Endothelial cell of umbilical vein (primary cell): Measurements from ENCODE around the gene RAB42. TPM values are rescaled to one million over a fixed set of nuclear protein-coding genes. Genes with fewer than 3 reads are reported as not detected.

Source experiments
- BruUV-seq: library from RNA; stranded (reverse); fragments of 400-500 nt; replicated peaks from 2 replicates; lab custom pipeline; 2021; lab: Mats Ljungman, UMichigan
- CTCF ChIA-PET: fragments of 300-600, 350-600 bp; sonication (Branson Sonifier 250); formaldehyde crosslinking; loops from one replicate; lab custom pipeline; 2021; ENCODE audit warnings: antibody characterized with exemption, inconsistent platforms; lab: Charles Lee
- POLR2A ChIA-PET: fragments of 300-600, 350-600 bp; sonication (Branson Sonifier 250); formaldehyde crosslinking; loops from one replicate; lab custom pipeline; 2021; ENCODE audit warnings: antibody characterized with exemption, inconsistent platforms; lab: Charles Lee
- DNase-seq: peaks from one replicate; pipeline ENCODE4 v3.0.0-alpha.2; 2011; ENCODE audit warnings: low read depth, low spot score
- FAIRE-seq: peaks from 2 replicates; lab custom pipeline; 2011; peaks lifted over from hg19 to GRCh38; lab: Jason Lieb, UNC
- H2AFZ ChIP-seq: 2 replicates; pipeline ENCODE4 v1.6.0; 2012; ENCODE audit warnings: low read depth, low read length, control low read depth, inconsistent platforms
- H3K27ac ChIP-seq: 2 replicates; pipeline ENCODE4 v1.5.1; 2011; ENCODE audit warnings: low read depth, mild to moderate bottlenecking, control low read depth, low read length, moderate library complexity; ENCODE audit not compliant: insufficient read depth
- H3K27me3 ChIP-seq, 2 experiments: 2 replicates each; pipeline versions ENCODE4 v1.6.0 to v1.6.1; 2011; ENCODE audit warnings: low read length in 2 of 2, mixed read lengths in 1 of 2; ENCODE audit not compliant: control insufficient read depth in 2 of 2, insufficient read depth in 2 of 2
- H3K36me3 ChIP-seq, 2 experiments: 2 replicates in 1 of 2; 3 replicates in 1 of 2; pipeline ENCODE4 v1.5.1; 2011; ENCODE audit warnings: low read length in 2 of 2, mild to moderate bottlenecking in 1 of 2, moderate library complexity in 1 of 2; ENCODE audit not compliant: control insufficient read depth in 2 of 2, insufficient read depth in 2 of 2; ENCODE audit errors: extremely low read depth in 1 of 2
- H3K4me1 ChIP-seq: 3 replicates; pipeline ENCODE4 v1.5.1; 2011; ENCODE audit warnings: mild to moderate bottlenecking, low read length; ENCODE audit not compliant: control insufficient read depth, insufficient read depth; ENCODE audit errors: extremely low read depth
- H3K4me2 ChIP-seq: 2 replicates; pipeline ENCODE4 v1.6.1; 2011; ENCODE audit warnings: low read length, control low read depth, mixed read lengths; ENCODE audit not compliant: insufficient read depth
- H3K4me3 ChIP-seq, 3 experiments: fragments of 200-600 bp in 1 of 3; sonication (generic), shearing (Covaris generic) in 1 of 3; replicated peaks in 1 of 3; 2 replicates each; pipeline ENCODE4 v1.5.1; 2011 to 2016; ENCODE audit warnings: control low read depth in 3 of 3, low read length in 3 of 3, mild to moderate bottlenecking in 2 of 3, inconsistent platforms in 1 of 3, low read depth in 1 of 3, moderate library complexity in 1 of 3; ENCODE audit not compliant: insufficient read depth in 1 of 3
- H3K79me2 ChIP-seq: 2 replicates; pipeline ENCODE4 v1.6.0; 2012; ENCODE audit warnings: low read length, inconsistent platforms; ENCODE audit not compliant: control insufficient read depth, insufficient read depth
- H3K9ac ChIP-seq: replicated peaks from 2 replicates; pipeline ENCODE3; 2011; ENCODE audit warnings: low read length, control low read depth; ENCODE audit not compliant: insufficient read depth; ENCODE audit errors: extremely low read depth
- H3K9me1 ChIP-seq: replicated peaks from 3 replicates; pipeline ENCODE4 v1.6.0; 2011; ENCODE audit warnings: mild to moderate bottlenecking, low read length; ENCODE audit not compliant: control insufficient read depth, insufficient read depth; ENCODE audit errors: extremely low read depth
- H3K9me3 ChIP-seq: replicated peaks from 2 replicates; pipeline ENCODE4 v1.5.1; 2012; ENCODE audit warnings: low read length, inconsistent platforms; ENCODE audit not compliant: control insufficient read depth, insufficient read depth
- H4K20me1 ChIP-seq: replicated peaks from 2 replicates; pipeline ENCODE3; 2011; ENCODE audit warnings: mild to moderate bottlenecking, low read length; ENCODE audit not compliant: control insufficient read depth, insufficient read depth; ENCODE audit errors: extremely low read depth
- CTCF ChIP-seq, 2 donors: IDR thresholded peaks; 1 replicate in 1 of 2; 2 replicates in 1 of 2; pipeline ENCODE4 v1.5.1; 2011; ENCODE audit warnings: low read length in 2 of 2, mild to moderate bottlenecking in 2 of 2, moderate library complexity in 2 of 2, control low read depth in 1 of 2, inconsistent platforms in 1 of 2, low read depth in 1 of 2; ENCODE audit not compliant: insufficient read depth in 1 of 2; ENCODE audit errors: extremely low read depth in 1 of 2
- EZH2 ChIP-seq: IDR thresholded peaks from 2 replicates; pipeline ENCODE4 v1.6.1; 2012; ENCODE audit warnings: borderline replicate concordance, low read depth, mild to moderate bottlenecking, moderate library complexity, low read length, inconsistent platforms; ENCODE audit not compliant: severe bottlenecking
- FOS ChIP-seq: IDR thresholded peaks from 2 replicates; pipeline ENCODE4 v1.6.1; 2011; ENCODE audit warnings: mild to moderate bottlenecking, low read length, moderate library complexity, borderline replicate concordance; ENCODE audit not compliant: insufficient read depth
- GATA2 ChIP-seq: IDR thresholded peaks from 2 replicates; pipeline ENCODE4 v1.7.0; 2011; ENCODE audit warnings: low read depth, mild to moderate bottlenecking, moderate library complexity, mixed read lengths, low read length; ENCODE audit not compliant: insufficient read length, insufficient read depth
- JUN ChIP-seq: IDR thresholded peaks from 2 replicates; pipeline ENCODE4 v1.6.1; 2011; ENCODE audit warnings: borderline replicate concordance, low read depth; ENCODE audit not compliant: insufficient read length, insufficient read depth
- MAX ChIP-seq: IDR thresholded peaks from 2 replicates; pipeline ENCODE4 v1.6.1; 2011; ENCODE audit not compliant: insufficient read depth, insufficient read length
- MYC ChIP-seq: IDR thresholded peaks from one replicate; pipeline ENCODE4 v1.6.1; 2011; ENCODE audit warnings: mild to moderate bottlenecking, low read depth, low read length
- POLR2A ChIP-seq: IDR thresholded peaks from 2 replicates; pipeline ENCODE4 v1.6.1; 2012; ENCODE audit warnings: low read depth, mild to moderate bottlenecking, control low read depth, low read length
- POLR2AphosphoS5 ChIP-seq: IDR thresholded peaks from 2 replicates; pipeline ENCODE4 v1.6.1; 2012; ENCODE audit warnings: low read depth, mild to moderate bottlenecking, control low read depth, low read length, moderate library complexity; ENCODE audit not compliant: insufficient read depth
- dilution Hi-C: fragments of 300-500 bp; cut with MboI; formaldehyde crosslinking; loops from one replicate; pipeline ENCODE4 v1.15.0; 2019; ENCODE audit warnings: low sequenced_read_pairs; ENCODE audit not compliant: extremely low pct_ligation_motif_present
- intact Hi-C: fragments of 100-400 bp; cut with micrococcal nuclease; formaldehyde crosslinking; loops from one replicate; pipeline ENCODE4 v1.10.0; 2022
- polyA plus RNA-seq, 4 experiments: library from polyadenylated mRNA; depleted of rRNA in 3 of 4; stranded (reverse) in 3 of 4; unstranded in 1 of 4; fragments of >200 nt; gene quantifications; 2 replicates each; pipeline versions ENCODE4 v1.2.1 to v1.2.3, GENCODE V29; 2011 to 2012; ENCODE audit warnings: missing spikeins in 1 of 4
- total RNA-seq: library from RNA; stranded (reverse); gene quantifications from 2 replicates; pipeline ENCODE4 v1.2.3, GENCODE V29; 2021

Gene RAB42
- total and polyA plus RNA-seq, 2 donors (not counting 3 experiments of a cell fraction or from before 2014, with no cell fraction given): 1.2 to 1.8 TPM

- H3K36me3 ChIP-seq: peaks cover 13 to 23% of the 10 kb centered on the region in 2 experiments
- H3K27me3 ChIP-seq: no peaks in the 10 kb centered on the region
- no peak overlapping the region for H2AFZ ChIP-seq
- H3K4me1 ChIP-seq: no peaks in the 10 kb centered on the region
- H4K20me1 ChIP-seq: no peaks in the 10 kb centered on the region
- intact Hi-C loops (no loop called here), dilution Hi-C loops (no loop called here)
- CTCF ChIA-PET: interaction anchor here (1.4 kb wide), 1 partner anchor 42 kb away, joined by 5 read pairs; no protein-coding TSS in a partner anchor
- no peaks in the 10 kb centered on the region for H3K79me2 ChIP-seq
- no peak overlapping the region for H3K9ac ChIP-seq
- DNase-seq (no peak), FAIRE-seq (no peak)
- POLR2A ChIA-PET: no interaction called here
- BruUV-seq: no TSS peak
- H3K9me1 ChIP-seq: no peaks in the 10 kb centered on the region
- H3K4me2 ChIP-seq: no peak overlapping the region
- no peak overlapping the region for H3K4me3 ChIP-seq
- no peak overlapping the region for H3K27ac ChIP-seq
- H3K9me3 ChIP-seq: no peaks in the 10 kb centered on the region
- no peak for TF ChIP-seq POLR2A
- TF ChIP-seq JUN: no peak
- TF ChIP-seq MYC: no peak
- TF ChIP-seq GATA2: no peak
- TF ChIP-seq MAX: no peak
- no peak for TF ChIP-seq EZH2
- TF ChIP-seq POLR2AphosphoS5: no peak
- no peak for TF ChIP-seq FOS
- no peak for TF ChIP-seq CTCF (IDR thresholded peaks at IDR 0.05; ENCODE audit: extremely low read depth in 1 of 2, insufficient read depth in 1 of 2, low read depth in 1 of 2, low read length in 2 of 2)
Measured at GRCh38 chr1:28560886-28561285, 31.2 kb upstream of the RAB42 start.
